Right lobe of liver (tissue), 6 donors: ENCODE measurements around the gene VPS54. TPM values are rescaled to one million over a fixed set of nuclear protein-coding genes. Genes with fewer than 3 reads are reported as not detected.
"Not testable (repeated sequence)": the region's sequence is repeated elsewhere in the genome, so short reads cannot be mapped to it uniquely, and the experiment has no call there.

Experiments used
- ATAC-seq, 4 donors: fragments of 200-7000 bp; cut with Tn5 transposase; one replicate each; pipeline ENCODE4 v1.9.1; 2020; ENCODE audit warnings: mild to moderate bottlenecking in 4 of 4, moderate library complexity in 4 of 4
- DNase-seq, 3 donors: peaks; one replicate each; pipeline ENCODE4 v3.0.0-alpha.2; 2020
- H3K27ac ChIP-seq, 3 donors: fragments of 200-600 bp; one replicate each; pipeline ENCODE4 v1.8.0; 2022
- H3K27me3 ChIP-seq, 2 donors: fragments of 200-600 bp; one replicate each; pipeline ENCODE4 v1.8.0; 2022
- H3K36me3 ChIP-seq, 4 donors: fragments of 200-600 bp; sonication (generic) in 1 of 4; one replicate each; pipeline versions ENCODE4 v1.5.1 to v1.8.0; 2017 to 2022; ENCODE audit warnings: control low read depth in 1 of 4
- H3K4me1 ChIP-seq, 4 donors: fragments of 200-600 bp; sonication (generic) in 1 of 4; one replicate each; pipeline versions ENCODE4 v1.5.1 to v1.8.0; 2017 to 2022; ENCODE audit warnings: control low read depth in 1 of 4
- H3K4me3 ChIP-seq, 3 donors: fragments of 200-600 bp; one replicate each; pipeline ENCODE4 v1.8.0; 2022
- H3K9me3 ChIP-seq, 4 donors: fragments of 200-600 bp; sonication (generic) in 1 of 4; one replicate each; pipeline versions ENCODE4 v1.5.1 to v1.8.0; 2017 to 2022; ENCODE audit warnings: control low read depth in 1 of 4
- POLR2A ChIP-seq: fragments of 450-650 bp; IDR thresholded peaks from one replicate; pipeline ENCODE4 v1.6.1; 2017; ENCODE audit warnings: antibody characterized with exemption, mild to moderate bottlenecking
- WGBS: methylation state at CpG from one replicate; pipeline ENCODE4 v1.1.6; 2018; ENCODE audit warnings: low coverage, low lambda C conversion rate; ENCODE audit not compliant: insufficient coverage; ENCODE audit errors: missing lambda C conversion rate; 5-methylcytosine and 5-hydroxymethylcytosine counted together
- intact Hi-C, 2 donors: fragments of 100-400 bp; cut with DNase I; formaldehyde crosslinking; loops; one replicate each; pipeline versions ENCODE4 v1.11.2 to v1.14.1; 2022
- total RNA-seq, 6 experiments: library from RNA; depleted of rRNA in 2 of 6; stranded (reverse); fragments of >200 nt in 2 of 6; fragmentation: NEBNext Ultra II Directional in 3 of 6; extraction: Animal tissue kit (Norgen Biotek cat#: 25700) in 3 of 6; gene quantifications; one replicate each; pipeline versions ENCODE4 v1.1.0 to v1.2.4, GENCODE V29; 2016 to 2023
- TF ChIP-seq, protein P1 (sequence below), 4 donors: fragments of 200-600 bp in 3 of 4; fragments of 450-650 bp in 1 of 4; IDR thresholded peaks; one replicate each; pipeline versions ENCODE4 v1.5.1 to v1.8.0; 2016 to 2022; ENCODE audit warnings: antibody characterized with exemption in 4 of 4, mild to moderate bottlenecking in 2 of 4
- donor health status: DM: no; HTN: yes; CAD: no.
- donor health status: DM: no; HTN: no; CAD: no.
- donor health status: DM: no; HTN: no; CAD: no.
- donor health status: DM: no; HTN: yes; CAD: no.
- donor health status: DM: no; HTN: yes; CAD: no.

Gene VPS54
- total RNA-seq, 6 experiments from 2014 or later = 11.6 to 12.5 (median 12.2) TPM

DNA sequence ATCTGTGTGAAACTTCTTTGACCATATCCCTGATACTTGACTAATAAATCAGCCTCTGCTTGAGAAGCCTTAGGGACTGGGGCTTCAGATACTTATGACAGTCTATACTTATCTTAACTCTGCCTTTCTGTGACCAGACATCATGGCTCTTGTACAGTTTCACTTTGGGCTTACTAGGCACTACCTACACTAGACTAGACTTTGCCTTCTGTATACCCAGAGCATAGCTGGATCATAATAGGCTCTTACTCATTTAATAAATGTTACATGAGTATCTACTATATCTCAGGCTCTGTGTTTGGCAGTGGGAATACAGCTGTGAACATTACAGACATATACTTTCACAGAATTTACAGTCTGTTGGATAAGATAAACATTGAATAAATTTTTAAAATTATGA, 168.6 kb downstream of the VPS54 start:
- H3K4me1 ChIP-seq = peaks cover 0 to 89% (median 19%) of the 10 kb centered on the region in 4 donors
- no peak overlapping the region for H3K4me3 ChIP-seq
- H3K27me3 ChIP-seq = no peaks in the 10 kb centered on the region
- H3K9me3 ChIP-seq = no peaks in the 10 kb centered on the region
- intact Hi-C loops = no loop called here
- H3K27ac ChIP-seq = no peak overlapping the region
- TF ChIP-seq, protein P1, sequence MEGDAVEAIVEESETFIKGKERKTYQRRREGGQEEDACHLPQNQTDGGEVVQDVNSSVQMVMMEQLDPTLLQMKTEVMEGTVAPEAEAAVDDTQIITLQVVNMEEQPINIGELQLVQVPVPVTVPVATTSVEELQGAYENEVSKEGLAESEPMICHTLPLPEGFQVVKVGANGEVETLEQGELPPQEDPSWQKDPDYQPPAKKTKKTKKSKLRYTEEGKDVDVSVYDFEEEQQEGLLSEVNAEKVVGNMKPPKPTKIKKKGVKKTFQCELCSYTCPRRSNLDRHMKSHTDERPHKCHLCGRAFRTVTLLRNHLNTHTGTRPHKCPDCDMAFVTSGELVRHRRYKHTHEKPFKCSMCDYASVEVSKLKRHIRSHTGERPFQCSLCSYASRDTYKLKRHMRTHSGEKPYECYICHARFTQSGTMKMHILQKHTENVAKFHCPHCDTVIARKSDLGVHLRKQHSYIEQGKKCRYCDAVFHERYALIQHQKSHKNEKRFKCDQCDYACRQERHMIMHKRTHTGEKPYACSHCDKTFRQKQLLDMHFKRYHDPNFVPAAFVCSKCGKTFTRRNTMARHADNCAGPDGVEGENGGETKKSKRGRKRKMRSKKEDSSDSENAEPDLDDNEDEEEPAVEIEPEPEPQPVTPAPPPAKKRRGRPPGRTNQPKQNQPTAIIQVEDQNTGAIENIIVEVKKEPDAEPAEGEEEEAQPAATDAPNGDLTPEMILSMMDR (IDR thresholded peaks at IDR 0.05) = no peak
- no peak for TF ChIP-seq POLR2A
- H3K36me3 ChIP-seq = peaks cover 0 to 2% (median 0%) of the 10 kb centered on the region in 4 donors
- ATAC-seq = peak; percentile 41 to 75 (median 55)
- no peak for DNase-seq

DNA sequence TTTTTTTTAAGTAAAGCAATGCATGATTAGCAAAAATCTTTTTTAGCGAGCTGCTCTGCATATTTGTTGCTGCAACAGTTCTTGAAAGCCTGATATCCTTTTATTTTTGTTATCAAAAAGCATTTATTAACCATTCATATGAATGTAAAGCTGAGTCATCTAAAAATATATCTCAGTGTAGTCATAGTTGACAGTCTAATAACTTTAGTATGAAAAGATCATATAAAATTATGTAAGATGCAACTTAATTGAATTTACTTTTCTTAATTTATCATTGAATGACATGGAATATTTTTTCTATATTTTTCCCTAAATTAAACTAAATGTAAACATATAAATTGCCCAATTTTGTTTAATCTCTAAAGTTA, 169.0 kb downstream of the VPS54 start:
- H3K27ac ChIP-seq = no peak overlapping the region
- DNase-seq (no peak), ATAC-seq (no peak)
- no peak overlapping the region for H3K4me3 ChIP-seq
- no peaks in the 10 kb centered on the region for H3K27me3 ChIP-seq
- WGBS = 21% methylated on average over 1 of the region's 1 CpG
- TF ChIP-seq POLR2A = no peak
- TF ChIP-seq, protein P1 (IDR thresholded peaks at IDR 0.05) = no peak
- H3K36me3 ChIP-seq = no peaks in the 10 kb centered on the region
- H3K4me1 ChIP-seq = peaks cover 0 to 89% (median 19%) of the 10 kb centered on the region in 4 donors
- intact Hi-C loops = no loop called here
- H3K9me3 ChIP-seq = no peaks in the 10 kb centered on the region

DNA sequence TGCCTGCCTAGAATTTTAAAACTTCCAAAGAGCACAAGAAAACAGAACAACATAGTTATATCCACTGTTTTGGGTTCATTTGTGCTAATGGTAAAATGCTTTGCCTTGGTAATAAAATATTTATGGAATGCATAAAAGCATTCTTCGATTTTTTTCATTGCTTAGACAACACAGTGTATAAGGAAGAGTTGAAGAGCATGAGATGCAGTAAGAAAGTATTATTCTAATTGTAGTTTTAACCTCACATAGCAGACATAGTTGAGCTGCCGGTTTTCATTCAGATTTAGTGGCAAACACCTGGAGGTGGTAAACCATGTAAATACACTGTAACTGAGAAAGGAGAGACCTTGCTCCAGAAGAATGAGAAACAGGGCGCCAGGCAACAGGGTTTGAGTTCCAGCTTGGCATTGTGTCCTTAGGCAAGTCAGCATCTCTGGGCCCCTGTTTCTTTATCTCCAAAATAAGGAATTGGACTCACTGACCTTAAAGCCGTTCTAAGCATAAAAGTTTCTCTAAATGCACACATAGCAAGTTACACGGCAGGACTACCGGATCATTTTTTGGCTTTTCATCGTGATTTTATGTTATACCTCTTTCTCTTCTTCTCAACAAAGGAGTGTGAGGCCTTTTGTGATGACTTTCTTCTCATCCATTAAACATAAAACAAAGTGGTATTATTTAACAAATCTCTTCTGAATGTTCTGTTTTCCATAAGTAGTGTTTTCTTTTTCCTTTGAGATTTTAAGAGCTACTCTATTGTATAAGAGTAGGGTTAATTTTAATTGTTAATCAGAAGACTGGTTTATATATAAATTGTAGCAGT, 169.6 kb downstream of the VPS54 start:
- H3K4me3 ChIP-seq = peak overlapping the region in 1 of 3 donors; percentile 15
- H3K9me3 ChIP-seq = no peaks in the 10 kb centered on the region
- ATAC-seq (peak in 2 of 4 donors; percentile 6 to 11), DNase-seq (no peak)
- peaks cover 0 to under 1% (median 0%) of the 10 kb centered on the region in 4 donors for H3K36me3 ChIP-seq
- H3K4me1 ChIP-seq = peaks cover 0 to 93% (median 19%) of the 10 kb centered on the region in 4 donors
- no peak overlapping the region for H3K27ac ChIP-seq
- TF ChIP-seq, protein P1 (IDR thresholded peaks at IDR 0.05) = no peak
- no peak for TF ChIP-seq POLR2A
- intact Hi-C loops = no loop called here
- 23% methylated on average over 7 of the region's 7 CpGs for WGBS
- no peaks in the 10 kb centered on the region for H3K27me3 ChIP-seq

DNA sequence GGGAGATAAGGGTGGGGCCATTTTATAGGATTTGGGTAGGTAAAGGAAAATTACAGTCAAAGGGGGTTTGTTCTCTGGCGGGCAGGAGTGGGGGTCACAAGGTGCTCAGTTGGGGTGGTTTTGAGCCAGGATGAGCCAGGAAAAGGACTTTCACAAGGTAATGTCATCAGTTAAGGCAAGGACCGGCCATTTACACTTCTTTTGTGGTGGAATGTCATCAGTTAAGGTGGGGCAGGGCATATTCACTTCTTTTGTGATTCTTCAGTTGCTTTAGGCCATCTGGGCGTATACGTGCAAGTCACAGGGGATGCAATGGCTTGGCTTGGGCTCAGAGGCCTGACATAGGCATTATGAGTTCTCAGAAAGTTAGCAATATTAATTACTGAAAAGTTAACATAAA, 171.7 kb downstream of the VPS54 start:
- H3K36me3 ChIP-seq, DNase-seq, H3K27me3 ChIP-seq, H3K9me3 ChIP-seq, ATAC-seq, H3K4me3 ChIP-seq, intact Hi-C loops, H3K27ac ChIP-seq: not testable (repeated sequence)
- H3K4me1 ChIP-seq = peaks cover 0 to 73% (median 16%) of the 10 kb centered on the region in 4 donors
- WGBS = 39% methylated on average over 3 of the region's 4 CpGs

DNA sequence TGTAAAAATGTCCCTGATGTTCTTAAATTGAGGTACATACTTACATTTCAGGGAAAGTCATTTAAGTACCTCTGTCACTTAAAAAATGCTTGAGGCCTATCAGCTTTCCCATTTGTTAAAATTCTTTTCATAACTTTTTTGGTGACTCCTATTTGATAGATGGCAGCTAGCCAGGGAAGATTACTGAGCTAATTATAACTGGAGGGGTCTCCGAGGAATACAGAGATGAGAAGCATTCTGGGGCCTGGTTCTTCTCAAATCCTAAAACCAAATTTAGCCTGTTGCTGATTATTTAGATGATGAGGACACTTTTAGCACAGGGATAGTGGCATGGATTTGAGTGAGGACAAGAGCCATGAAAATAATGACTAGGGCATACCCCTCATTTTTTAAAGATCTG, 172.7 kb downstream of the VPS54 start:
- peaks cover 0 to 62% (median 10%) of the 10 kb centered on the region in 4 donors for H3K4me1 ChIP-seq
- H3K36me3 ChIP-seq = peaks cover 0 to 2% (median 0%) of the 10 kb centered on the region in 4 donors
- no peaks in the 10 kb centered on the region for H3K27me3 ChIP-seq
- ATAC-seq = no peak
- no peaks in the 10 kb centered on the region for H3K9me3 ChIP-seq
- H3K4me3 ChIP-seq = peak overlapping the region in 2 of 3 donors; percentile 1 to 24
- intact Hi-C loops = no loop called here
- TF ChIP-seq, protein P1 (IDR thresholded peaks at IDR 0.05) = no peak
- no peak for TF ChIP-seq POLR2A
- DNase-seq = no peak
- 12% methylated on average over 1 of the region's 1 CpG for WGBS
- peak overlapping the region in 1 of 3 donors; percentile 6 for H3K27ac ChIP-seq
